ENCODE results near the gene THNSL1. TPM values are rescaled to one million over a fixed set of nuclear protein-coding genes. Genes with fewer than 3 reads are reported as not detected.

Gene THNSL1, protein sequence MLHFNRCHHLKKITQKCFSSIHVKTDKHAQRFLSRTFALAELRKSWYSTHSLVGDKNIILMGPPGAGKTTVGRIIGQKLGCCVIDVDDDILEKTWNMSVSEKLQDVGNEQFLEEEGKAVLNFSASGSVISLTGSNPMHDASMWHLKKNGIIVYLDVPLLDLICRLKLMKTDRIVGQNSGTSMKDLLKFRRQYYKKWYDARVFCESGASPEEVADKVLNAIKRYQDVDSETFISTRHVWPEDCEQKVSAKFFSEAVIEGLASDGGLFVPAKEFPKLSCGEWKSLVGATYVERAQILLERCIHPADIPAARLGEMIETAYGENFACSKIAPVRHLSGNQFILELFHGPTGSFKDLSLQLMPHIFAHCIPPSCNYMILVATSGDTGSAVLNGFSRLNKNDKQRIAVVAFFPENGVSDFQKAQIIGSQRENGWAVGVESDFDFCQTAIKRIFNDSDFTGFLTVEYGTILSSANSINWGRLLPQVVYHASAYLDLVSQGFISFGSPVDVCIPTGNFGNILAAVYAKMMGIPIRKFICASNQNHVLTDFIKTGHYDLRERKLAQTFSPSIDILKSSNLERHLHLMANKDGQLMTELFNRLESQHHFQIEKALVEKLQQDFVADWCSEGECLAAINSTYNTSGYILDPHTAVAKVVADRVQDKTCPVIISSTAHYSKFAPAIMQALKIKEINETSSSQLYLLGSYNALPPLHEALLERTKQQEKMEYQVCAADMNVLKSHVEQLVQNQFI
- 1.8 and 2.1 TPM in 2 replicates for total RNA-seq

DNA sequence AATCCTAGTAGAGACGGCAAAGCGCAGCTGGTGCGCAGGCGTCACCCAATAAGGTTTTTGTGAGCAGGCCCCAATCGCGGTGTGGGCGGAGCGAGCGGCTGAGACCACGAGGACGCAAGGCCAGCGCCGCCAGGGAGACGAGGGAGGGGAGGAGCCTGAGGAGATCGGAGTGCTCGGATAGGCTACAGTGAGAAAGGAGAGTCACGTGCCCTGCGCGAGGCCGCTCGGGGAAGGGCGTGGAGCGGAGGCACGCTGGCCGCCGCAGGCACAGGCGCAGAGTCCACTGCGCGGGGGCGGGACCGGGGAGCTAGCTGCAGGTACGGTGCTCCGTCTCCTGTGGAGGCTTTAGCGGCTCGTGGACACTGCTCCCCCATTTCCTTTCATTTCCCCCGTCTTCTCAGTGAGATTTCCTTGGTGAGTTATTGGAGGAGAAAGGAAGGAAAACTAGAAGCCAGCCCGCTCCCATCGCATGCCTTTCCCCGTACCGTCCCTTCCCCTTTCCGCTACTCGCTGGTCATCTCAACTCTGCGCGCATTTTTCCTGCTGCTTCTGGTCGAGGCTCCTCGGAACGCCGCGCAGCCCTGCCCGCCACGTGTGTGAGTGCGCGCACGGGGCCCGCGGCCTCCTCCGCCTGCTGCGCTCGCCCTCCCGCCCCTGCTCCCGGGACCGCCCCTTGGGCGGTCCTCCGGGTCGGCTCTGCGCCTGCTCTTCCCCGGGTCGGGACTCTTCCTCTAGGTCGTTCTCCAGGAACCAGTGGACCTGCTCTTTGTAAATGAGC lies at the start of gene THNSL1:
Gene THNSL1, plus strand, starts transcription at position 237 of the 778 bp plus-strand sequence. CDS start 6,612 bp downstream, outside the sequence.

GRCh38 chr10:25015828-25016375 lies 510 bp upstream of the THNSL1 start, which contains the start of gene ENKUR:
TSS of gene ENKUR (minus strand) at chr10:25016158. CDS start at chr10:25015936, 222 bp downstream.

Other genes starting within 250 kb of the THNSL1 start
- 14.0 and 22.1 TPM in 2 replicates for gene PRTFDC1, start 64.0 kb upstream of the THNSL1 start, total RNA-seq
- not detected in 2 replicates for gene ENKUR, start 454 bp upstream of the THNSL1 start, total RNA-seq
- 0.12 and 0.16 TPM in 2 replicates for gene GPR158, start 158.4 kb downstream of the THNSL1 start, total RNA-seq

All from hair follicle dermal papilla cell (primary cell).